Fibroblast of lung (primary cell): Measurements from ENCODE around the gene VSIR.

Experiments used
- CTCF ChIP-seq, 2 donors: IDR thresholded peaks in 1 of 2; conservative IDR thresholded peaks in 1 of 2; 1 replicate in 1 of 2; 2 replicates in 1 of 2; pipeline ENCODE4 v1.5.1; 2011 to 2012; ENCODE audit warnings: low read length in 2 of 2, control low read depth in 1 of 2, inconsistent platforms in 1 of 2, low read depth in 1 of 2, mild to moderate bottlenecking in 1 of 2
- EZH2 ChIP-seq: IDR thresholded peaks from 2 replicates; pipeline ENCODE4 v1.5.1; 2012; ENCODE audit warnings: low read length, control low read depth, mild to moderate bottlenecking; ENCODE audit errors: missing control alignments

- TF ChIP-seq CTCF (conservative IDR thresholded peaks at IDR 0.05 in 1 of 2, IDR thresholded peaks at IDR 0.05 in 1 of 2; ENCODE audit: low read depth in 1 of 2, low read length in 2 of 2), result no peak
- no peak for TF ChIP-seq EZH2
Observed at GRCh38 chr10:71719042-71719441, 54.3 kb downstream of the VSIR start.
